Stromal cell of bone marrow (primary cell): ENCODE measurements around the gene TEDC2.
"Not testable (repeated sequence)": the region's sequence is repeated elsewhere in the genome, so short reads cannot be mapped to it uniquely, and the experiment has no call there.

Experiments used
- DNase-seq: peaks from one replicate; pipeline ENCODE4 v3.0.0-alpha.2; 2012; ENCODE audit warnings: low read depth

TEDC2 gene

GRCh38 chr16:2476345-2476720, 16.4 kb downstream of the TEDC2 start:
- DNase-seq, result no peak

- no peak for DNase-seq
These were observed 16.8 kb downstream of the TEDC2 start for GRCh38 chr16:2476741-2477140.

- no peak for DNase-seq
These were observed 17.4 kb downstream of the TEDC2 start for GRCh38 chr16:2477327-2477726.

DNA sequence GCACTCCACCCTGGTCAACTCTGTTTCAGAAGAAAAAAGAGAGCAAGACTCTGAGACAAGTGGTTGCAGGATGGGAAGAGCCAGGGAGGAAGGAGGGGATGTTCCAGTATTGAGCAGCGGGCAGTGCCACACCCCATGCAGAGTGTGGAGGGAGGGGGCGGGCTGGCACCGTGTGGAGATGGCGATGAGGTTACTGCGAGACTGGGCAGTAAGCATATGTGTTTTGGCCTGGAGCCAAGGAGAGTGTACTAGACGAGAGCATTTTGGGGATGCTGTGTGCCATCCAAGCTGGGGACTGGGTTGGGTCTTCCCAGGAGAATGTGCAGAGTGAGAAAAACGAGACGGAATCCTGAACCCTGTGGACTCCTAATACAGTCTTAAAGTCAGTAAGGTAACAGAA, 18.4 kb downstream of the TEDC2 start:
- no peak for DNase-seq

GRCh38 chr16:2479996-2480395, 20.1 kb downstream of the TEDC2 start:
- not testable (repeated sequence) for DNase-seq

GRCh38 chr16:2480948-2481347, 21.0 kb downstream of the TEDC2 start:
- DNase-seq, result no peak

- DNase-seq, result no peak
These were observed 21.8 kb downstream of the TEDC2 start for GRCh38 chr16:2481676-2482075.

- no peak for DNase-seq
These were observed 22.3 kb downstream of the TEDC2 start for GRCh38 chr16:2482249-2482648.

- DNase-seq, result peak; percentile 50
These were observed 23.0 kb downstream of the TEDC2 start for GRCh38 chr16:2482708-2483534.

DNA sequence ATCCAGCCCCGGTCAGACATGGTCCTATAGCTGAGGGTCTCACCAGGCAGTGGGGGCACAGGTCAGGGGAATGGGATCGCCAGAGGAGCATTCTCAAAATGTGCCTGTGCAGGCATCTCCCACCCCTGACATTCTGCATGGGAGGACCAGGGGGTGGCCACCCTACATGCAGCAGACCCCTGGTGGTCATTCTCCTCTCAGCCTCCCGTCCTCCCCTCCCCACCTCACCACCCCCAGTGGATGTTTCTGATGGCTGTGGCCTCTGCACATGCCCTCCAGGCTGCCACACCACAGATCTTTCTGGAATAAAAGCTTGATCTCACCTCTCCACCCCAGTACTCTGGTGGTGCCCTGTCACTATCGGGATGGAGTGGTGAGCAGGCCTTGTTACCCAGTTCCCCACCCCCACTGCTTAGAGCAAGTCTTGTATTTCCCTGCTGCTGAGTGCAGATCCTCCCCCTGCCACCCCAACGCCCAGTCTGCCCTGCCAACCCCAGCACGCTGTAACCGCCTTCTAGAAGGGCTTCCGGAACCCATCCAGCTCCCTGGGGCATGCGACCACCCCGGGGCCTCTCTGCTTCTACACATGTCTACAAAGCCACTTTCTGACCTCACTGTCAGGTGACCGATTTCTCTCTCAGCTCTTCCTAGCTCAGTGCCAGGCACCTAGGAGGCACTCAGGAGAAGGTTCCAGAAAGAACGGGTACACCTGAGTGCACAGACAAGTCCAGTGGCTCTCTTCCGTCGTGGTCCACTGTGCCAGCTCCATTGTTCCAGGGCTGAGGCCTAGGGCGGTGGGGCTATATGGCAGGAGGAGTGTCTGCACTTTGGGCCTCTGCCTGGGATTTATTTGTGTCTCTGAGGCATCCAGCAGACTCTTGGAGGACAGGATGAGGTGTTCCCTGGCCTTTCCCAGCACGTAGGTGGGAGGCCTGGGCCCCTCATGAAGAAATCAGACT, 24.3 kb downstream of the TEDC2 start:
- DNase-seq, result no peak

DNA sequence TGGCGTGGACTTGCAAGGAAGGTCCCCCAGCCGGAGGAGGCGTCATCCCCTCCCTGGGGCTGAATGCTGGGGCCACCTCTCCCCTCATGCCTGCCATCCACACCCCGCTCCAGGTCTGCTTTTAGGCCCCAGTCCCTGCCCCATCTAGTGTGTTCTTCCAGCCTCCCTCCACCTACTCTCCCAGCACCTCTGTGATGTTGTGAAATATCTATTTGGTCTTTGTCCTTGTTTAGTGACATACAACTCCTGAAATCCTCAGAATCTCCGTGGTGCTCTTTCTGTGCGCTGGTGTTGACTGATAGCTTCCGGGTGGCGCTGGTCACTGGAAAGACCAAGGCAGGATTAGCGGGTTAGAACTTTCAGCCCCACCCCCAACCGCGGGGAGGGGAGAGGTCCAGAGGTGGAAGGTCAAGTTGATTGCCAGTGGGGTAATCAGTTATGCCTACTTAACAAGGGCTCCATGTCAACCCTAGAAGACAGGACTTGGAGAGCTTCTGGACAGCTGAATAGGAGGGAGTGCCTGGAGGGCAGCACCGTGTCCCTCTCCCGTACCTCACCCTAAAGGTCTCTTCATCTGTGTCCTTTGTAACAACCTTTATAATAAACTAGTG, 25.1 kb downstream of the TEDC2 start:
- DNase-seq, result no peak

DNA sequence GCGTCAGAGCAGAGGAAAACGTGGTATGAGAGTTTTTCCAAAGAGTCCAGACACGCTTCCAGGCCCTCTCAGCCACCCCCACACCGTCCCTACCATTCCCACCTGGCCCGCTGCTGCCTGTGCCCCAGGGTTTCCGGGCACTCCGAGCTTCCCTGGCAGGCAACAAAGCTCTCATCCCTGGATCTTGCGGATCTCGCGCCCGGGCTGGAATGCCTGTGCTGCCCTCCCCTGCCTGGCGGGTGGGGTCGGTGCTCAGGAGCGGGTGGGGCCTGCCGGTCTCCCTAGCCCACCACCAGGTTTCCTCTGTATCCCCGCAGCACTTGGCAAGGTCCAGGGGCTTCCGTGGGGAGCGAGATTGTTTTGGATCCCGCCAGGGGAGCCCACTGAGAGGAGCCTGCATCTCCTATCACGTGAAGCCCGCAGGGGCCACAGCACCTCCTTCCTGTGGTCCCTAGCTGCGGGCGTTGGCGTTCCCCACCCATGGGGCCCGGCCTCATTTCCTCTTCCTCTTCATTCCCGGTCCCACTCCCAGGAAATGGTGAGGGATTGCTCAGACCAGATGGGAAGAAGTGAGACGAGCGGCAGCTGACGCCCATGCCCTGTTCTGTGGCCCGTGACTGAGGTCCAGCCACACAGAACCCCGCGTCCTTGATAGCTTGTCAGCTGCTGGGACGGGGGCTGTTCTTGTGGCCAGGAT, 26.1 kb downstream of the TEDC2 start:
- DNase-seq, result no peak

GRCh38 chr16:2486645-2487516, 27.0 kb downstream of the TEDC2 start:
- DNase-seq, result no peak

GRCh38 chr16:2487517-2487842, 27.6 kb downstream of the TEDC2 start:
- no peak for DNase-seq

- no peak for DNase-seq
These were observed 28.1 kb downstream of the TEDC2 start for GRCh38 chr16:2487903-2488531.

DNA sequence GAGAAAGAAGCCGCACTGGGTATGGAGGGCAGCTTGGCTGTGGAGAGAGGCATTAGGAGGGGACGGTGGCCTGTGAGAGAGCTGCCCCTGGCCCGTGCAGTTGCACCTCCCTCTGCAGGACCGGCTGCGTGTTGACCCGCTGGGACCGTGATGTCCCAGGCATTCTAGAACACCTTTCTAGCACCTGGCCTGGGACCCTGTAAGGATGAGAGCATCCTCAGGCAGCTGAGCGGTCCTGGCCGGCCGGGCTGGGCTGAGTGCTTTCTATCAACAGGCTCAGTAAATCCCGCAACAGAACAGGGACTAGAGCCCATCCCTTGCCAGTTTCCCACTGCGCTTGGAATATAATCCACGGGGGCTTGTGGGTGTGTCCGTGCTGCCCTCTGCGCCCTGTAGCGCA, 29.7 kb downstream of the TEDC2 start:
- DNase-seq, result no peak

DNA sequence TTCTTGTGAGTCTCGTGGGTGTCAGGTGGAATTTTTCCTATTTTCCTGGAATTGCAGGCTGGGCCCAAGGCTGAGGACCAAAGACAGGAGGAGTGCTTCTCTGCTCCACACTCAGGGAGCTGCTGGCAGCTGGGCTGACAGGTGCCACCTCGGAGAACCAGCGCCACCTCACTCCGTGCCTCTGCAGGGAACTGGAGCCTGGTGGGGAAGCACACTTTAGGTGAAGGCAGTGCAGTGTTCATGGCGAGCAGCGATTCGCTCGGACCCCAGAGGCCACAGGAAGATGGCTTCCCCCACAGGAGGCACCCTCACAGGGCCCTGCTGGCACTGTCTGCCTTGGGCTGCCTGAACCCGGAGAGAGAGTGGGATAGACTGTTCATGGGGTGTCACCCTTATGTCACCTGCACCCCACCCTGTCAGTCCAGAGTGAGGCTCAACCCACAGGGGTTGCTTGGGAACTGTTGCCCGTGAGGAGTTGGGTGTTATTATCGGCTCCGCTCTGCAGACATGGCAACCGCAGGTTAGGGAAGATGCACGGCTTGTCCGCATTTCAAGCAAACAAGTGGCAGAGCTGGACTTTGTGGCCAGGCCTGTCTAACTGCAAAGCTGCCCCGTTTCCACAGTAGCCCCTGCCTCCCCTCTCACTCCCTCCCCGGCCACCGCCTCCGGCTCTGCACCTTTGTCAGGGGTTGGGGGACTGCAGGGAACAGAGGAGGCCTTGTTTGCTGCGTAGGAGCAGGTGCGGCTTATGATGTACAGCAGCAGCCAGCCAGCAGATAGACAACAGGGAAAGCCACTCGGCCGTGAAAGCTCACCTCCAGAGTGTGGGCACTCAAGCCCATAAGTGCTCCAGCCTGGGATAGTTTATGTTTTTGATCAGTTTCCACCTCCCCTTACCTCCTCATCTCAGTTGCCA, 30.5 kb downstream of the TEDC2 start:
- no peak for DNase-seq

DNA sequence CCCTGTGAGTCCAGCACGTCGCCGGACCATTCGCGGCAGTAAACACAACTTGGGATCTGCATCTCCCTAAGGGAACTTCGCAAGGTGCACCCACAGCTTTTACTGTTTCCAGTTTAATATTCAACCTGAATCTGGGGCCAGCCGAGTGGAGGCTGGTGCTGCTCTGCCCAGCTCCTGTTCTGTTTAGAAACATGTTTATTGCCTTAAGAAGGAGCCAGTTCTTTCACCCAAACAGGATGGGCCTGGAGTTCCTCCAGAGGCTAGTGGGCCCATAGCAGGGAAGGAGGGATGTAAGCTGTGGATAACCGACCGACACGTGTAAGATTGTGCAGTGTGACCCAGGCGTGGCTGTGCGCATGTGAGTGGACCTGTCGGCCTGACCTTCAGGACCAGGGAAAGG, 32.4 kb downstream of the TEDC2 start:
- DNase-seq, result no peak

- DNase-seq, result no peak
These were observed 33.7 kb downstream of the TEDC2 start for GRCh38 chr16:2493605-2494004.

- no peak for DNase-seq
These were observed 34.7 kb downstream of the TEDC2 start for GRCh38 chr16:2494616-2495015.
